ENCODE data around the gene STK11IP. TPM values are rescaled to one million over a fixed set of nuclear protein-coding genes. Genes with fewer than 3 reads are reported as not detected.

STK11IP gene
- total and polyA plus RNA-seq, 2 of the 13 experiments (the other 11 are each of a cell fraction or from before 2014, with no cell fraction given) = 12.8 to 24.0 TPM

GRCh38 chr2:219629976-219630695 is 32.5 kb downstream of the STK11IP start (continued):
- TF ChIP-seq ZNF781 (CRISPR knock-in tag; IDR thresholded peaks at IDR 0.05; ENCODE audit: borderline replicate concordance, not compliant biosample characterization) (no peak), ETS1 (CRISPR knock-in tag; IDR thresholded peaks at IDR 0.05) (no peak), HOXA9 (CRISPR knock-in tag; IDR thresholded peaks at IDR 0.05; ENCODE audit: borderline replicate concordance) (no peak), ZNF687 (CRISPR knock-in tag; IDR thresholded peaks at IDR 0.05) (peak; percentile 17; the same call in 1 of the 2 replicates), ELK4 (CRISPR knock-in tag; IDR thresholded peaks at IDR 0.05; ENCODE audit: borderline replicate concordance) (no peak), XRCC5 (optimal IDR thresholded peaks at IDR 0.05; ENCODE audit: low read length) (peak; percentile 8), CHD2 (IDR thresholded peaks at IDR 0.05; ENCODE audit: low read depth, low read length) (no peak), LCORL (IDR thresholded peaks at IDR 0.05) (no peak), LCORL (CRISPR knock-in tag; IDR thresholded peaks at IDR 0.05) (no peak), PRPF4 (IDR thresholded peaks at IDR 0.05; ENCODE audit: low read depth, low read length, poor library complexity, severe bottlenecking) (no peak), ELF3 (CRISPR knock-in tag; IDR thresholded peaks at IDR 0.05) (no peak), ZKSCAN8 (CRISPR knock-in tag; IDR thresholded peaks at IDR 0.05; ENCODE audit: borderline replicate concordance) (no peak)
- TF ChIP-seq, protein P1, sequence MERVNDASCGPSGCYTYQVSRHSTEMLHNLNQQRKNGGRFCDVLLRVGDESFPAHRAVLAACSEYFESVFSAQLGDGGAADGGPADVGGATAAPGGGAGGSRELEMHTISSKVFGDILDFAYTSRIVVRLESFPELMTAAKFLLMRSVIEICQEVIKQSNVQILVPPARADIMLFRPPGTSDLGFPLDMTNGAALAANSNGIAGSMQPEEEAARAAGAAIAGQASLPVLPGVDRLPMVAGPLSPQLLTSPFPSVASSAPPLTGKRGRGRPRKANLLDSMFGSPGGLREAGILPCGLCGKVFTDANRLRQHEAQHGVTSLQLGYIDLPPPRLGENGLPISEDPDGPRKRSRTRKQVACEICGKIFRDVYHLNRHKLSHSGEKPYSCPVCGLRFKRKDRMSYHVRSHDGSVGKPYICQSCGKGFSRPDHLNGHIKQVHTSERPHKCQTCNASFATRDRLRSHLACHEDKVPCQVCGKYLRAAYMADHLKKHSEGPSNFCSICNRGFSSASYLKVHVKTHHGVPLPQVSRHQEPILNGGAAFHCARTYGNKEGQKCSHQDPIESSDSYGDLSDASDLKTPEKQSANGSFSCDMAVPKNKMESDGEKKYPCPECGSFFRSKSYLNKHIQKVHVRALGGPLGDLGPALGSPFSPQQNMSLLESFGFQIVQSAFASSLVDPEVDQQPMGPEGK (CRISPR knock-in tag; IDR thresholded peaks at IDR 0.05) = 0 out of 2 replicates have a peak, but pooled peaks have one; percentile 9
- TF ChIP-seq, protein P2, sequence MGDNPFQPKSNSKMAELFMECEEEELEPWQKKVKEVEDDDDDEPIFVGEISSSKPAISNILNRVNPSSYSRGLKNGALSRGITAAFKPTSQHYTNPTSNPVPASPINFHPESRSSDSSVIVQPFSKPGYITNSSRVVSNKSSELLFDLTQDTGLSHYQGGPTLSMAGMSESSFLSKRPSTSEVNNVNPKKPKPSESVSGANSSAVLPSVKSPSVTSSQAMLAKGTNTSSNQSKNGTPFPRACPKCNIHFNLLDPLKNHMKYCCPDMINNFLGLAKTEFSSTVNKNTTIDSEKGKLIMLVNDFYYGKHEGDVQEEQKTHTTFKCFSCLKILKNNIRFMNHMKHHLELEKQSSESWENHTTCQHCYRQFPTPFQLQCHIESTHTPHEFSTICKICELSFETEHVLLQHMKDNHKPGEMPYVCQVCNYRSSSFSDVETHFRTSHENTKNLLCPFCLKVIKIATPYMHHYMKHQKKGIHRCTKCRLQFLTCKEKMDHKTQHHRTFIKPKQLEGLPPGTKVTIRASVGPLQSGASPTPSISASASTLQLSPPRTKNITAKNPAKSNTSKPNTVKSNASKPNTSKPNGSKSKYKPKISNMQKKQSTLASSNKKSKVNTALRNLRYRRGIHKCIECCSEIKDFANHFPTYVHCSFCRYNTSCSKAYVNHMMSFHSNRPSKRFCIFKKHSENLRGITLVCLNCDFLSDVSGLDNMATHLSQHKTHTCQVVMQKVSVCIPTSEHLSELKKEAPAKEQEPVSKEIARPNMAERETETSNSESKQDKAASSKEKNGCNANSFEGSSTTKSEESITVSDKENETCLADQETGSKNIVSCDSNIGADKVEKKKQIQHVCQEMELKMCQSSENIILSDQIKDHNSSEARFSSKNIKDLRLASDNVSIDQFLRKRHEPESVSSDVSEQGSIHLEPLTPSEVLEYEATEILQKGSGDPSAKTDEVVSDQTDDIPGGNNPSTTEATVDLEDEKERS (CRISPR knock-in tag; IDR thresholded peaks at IDR 0.05) = no peak

Measured in HepG2 (cell line).